BLaER1 treated with 17β-estradiol and CSF1 and Interleukin-3, amounts not matched to agents 10 nM and 100 nM (cell line): ENCODE measurements around the gene RPUSD3.

Experiments used
- H3K27ac ChIP-seq, 11 experiments: shearing (Covaris generic); formaldehyde crosslinking; 2 replicates each; pipeline ENCODE4 v1.8.1; 2022
- H3K27me3 ChIP-seq, 11 experiments: shearing (Covaris generic); formaldehyde crosslinking; 2 replicates each; pipeline ENCODE4 v1.8.1; 2022
- H3K36me3 ChIP-seq, 11 experiments: shearing (Covaris generic); formaldehyde crosslinking; 2 replicates each; pipeline ENCODE4 v1.8.1; 2022
- H3K4me1 ChIP-seq, 10 experiments: shearing (Covaris generic); formaldehyde crosslinking; 2 replicates each; pipeline ENCODE4 v1.8.1; 2022
- H3K4me2 ChIP-seq, 11 experiments: shearing (Covaris generic); formaldehyde crosslinking; 2 replicates each; pipeline ENCODE4 v1.8.1; 2022
- H3K4me3 ChIP-seq, 10 experiments: shearing (Covaris generic); formaldehyde crosslinking; 2 replicates each; pipeline ENCODE4 v1.8.1; 2022
- H3K9ac ChIP-seq, 11 experiments: shearing (Covaris generic); formaldehyde crosslinking; 2 replicates each; pipeline ENCODE4 v1.8.1; 2022
- H3K9me3 ChIP-seq, 11 experiments: shearing (Covaris generic); formaldehyde crosslinking; replicated peaks in 1 of 11; 2 replicates each; pipeline ENCODE4 v1.8.1; 2022
- H4K20me1 ChIP-seq, 11 experiments: shearing (Covaris generic); formaldehyde crosslinking; 2 replicates each; pipeline ENCODE4 v1.8.1; 2022
- Cebpa-rat ChIP-seq, 11 experiments: shearing (Covaris generic); IDR thresholded peaks; 2 replicates each; pipeline ENCODE4 v1.8.1; 2022

Gene RPUSD3

DNA sequence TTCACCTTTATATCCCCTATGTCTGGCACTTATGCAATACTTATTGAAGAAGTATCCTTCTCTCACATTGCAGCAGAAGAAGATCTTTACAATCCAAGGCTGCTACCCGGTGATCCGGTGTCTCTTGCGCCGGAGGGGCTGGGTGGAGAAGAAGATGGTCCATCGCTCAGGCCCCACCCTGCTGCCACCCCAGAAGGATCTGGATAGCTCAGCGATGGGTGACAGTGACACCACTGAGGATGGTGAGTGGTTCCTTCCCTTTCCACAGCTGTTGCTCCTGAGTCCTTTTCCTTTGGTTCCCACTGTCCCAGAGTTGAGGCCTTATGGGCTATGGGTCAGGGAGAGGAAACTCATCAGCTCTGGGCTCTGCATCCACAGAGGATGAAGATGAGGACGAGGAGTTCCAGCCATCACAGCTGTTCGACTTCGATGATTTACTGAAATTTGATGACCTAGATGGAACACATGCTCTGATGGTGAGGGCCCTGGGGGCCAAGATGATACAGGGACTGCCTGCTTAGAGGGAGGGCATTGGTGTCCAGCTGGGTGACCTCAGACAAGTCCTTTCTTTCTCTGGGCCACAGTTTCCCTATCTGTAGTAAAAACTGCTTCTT is 30.8 kb downstream of the RPUSD3 start:
- Histone ChIP-seq H3K9ac (no peak overlapping the region), H3K9me3 (no peaks in the 10 kb centered on the region), H4K20me1 (peaks cover 0 to 14% (median 4%) of the 10 kb centered on the region in 11 experiments; a peak in 5 of 22 replicates), H3K4me2 (no peak overlapping the region), H3K27me3 (no peaks in the 10 kb centered on the region), H3K4me3 (no peak overlapping the region), H3K4me1 (peaks cover 25 to 30% (median 27%) of the 10 kb centered on the region in 10 experiments), H3K36me3 (peaks cover under 1 to 48% (median 18%) of the 10 kb centered on the region in 11 experiments; a peak in 19 of 22 replicates), H3K27ac (no peak overlapping the region)
- TF ChIP-seq Cebpa-rat (IDR thresholded peaks at IDR 0.05): no peak

DNA sequence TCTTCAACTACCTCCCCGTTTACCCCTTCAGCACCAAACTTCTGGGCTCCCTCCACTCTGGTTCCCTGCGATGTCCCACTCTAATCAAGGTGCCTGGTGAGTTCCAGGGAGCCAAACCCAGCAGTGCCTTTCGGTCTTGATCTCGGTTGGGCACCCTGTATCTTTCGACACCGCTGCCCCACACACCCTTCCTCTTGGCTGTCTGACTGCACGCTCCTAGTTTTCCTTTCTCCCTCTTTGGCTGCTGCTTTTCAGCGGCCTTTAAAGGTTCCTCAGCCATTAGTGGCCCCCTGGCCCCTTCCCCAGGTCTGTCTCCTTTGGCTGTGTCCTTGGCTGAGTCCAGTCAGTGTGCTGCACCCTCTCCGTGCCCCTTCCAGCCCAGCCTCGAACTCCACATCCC is 33.0 kb downstream of the RPUSD3 start:
- no peaks in the 10 kb centered on the region for H3K27me3 ChIP-seq
- peaks cover 31 to 51% (median 44%) of the 10 kb centered on the region in 10 experiments for H3K4me1 ChIP-seq
- no peak for TF ChIP-seq Cebpa-rat (IDR thresholded peaks at IDR 0.05)
- H3K36me3 ChIP-seq: peaks cover 22 to 63% (median 38%) of the 10 kb centered on the region in 11 experiments
- peaks cover 0 to 36% (median 21%) of the 10 kb centered on the region in 11 experiments; a peak in 19 of 22 replicates for H4K20me1 ChIP-seq
- peak overlapping the region in 7 of 10 experiments; percentile 59 to 76 (median 68); a peak in 10 of 20 replicates for H3K4me3 ChIP-seq
- H3K4me2 ChIP-seq: peak overlapping the region; percentile 84 to 95 (median 91)
- H3K9ac ChIP-seq: peak overlapping the region in 10 of 11 experiments; percentile 78 to 92 (median 88); a peak in 19 of 22 replicates
- no peaks in the 10 kb centered on the region for H3K9me3 ChIP-seq
- H3K27ac ChIP-seq: peak overlapping the region in 3 of 11 experiments; percentile 71 to 91 (median 91); a peak in 3 of 22 replicates

DNA sequence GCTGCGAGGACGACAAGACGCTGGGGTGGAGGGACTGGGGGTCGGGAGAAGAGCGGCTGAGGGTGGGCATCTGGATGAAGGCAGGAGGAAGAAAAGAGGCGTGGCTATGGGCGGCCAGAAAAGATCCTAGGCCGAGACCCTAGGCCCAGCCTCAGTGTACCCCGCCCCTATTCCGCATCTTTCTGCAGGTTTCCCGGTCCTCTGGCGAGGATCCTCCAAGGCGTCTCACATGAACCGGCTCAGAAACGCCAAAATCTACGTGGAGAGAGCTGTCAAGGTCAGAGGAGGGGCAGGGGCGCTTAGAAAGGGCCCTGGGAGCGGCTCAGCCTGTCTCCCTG is 33.4 kb downstream of the RPUSD3 start:
- no peak for TF ChIP-seq Cebpa-rat (IDR thresholded peaks at IDR 0.05)
- Histone ChIP-seq H3K4me3 (peak overlapping the region; percentile 59 to 81 (median 69)), H3K4me1 (peaks cover 31 to 55% (median 44%) of the 10 kb centered on the region in 10 experiments), H4K20me1 (peaks cover 0 to 40% (median 25%) of the 10 kb centered on the region in 11 experiments; a peak in 19 of 22 replicates), H3K36me3 (peaks cover 26 to 63% (median 42%) of the 10 kb centered on the region in 11 experiments), H3K27me3 (no peaks in the 10 kb centered on the region), H3K27ac (peak overlapping the region; percentile 71 to 92 (median 88)), H3K4me2 (peak overlapping the region; percentile 84 to 95 (median 91)), H3K9ac (peak overlapping the region; percentile 78 to 92 (median 87)), H3K9me3 (no peaks in the 10 kb centered on the region)

DNA sequence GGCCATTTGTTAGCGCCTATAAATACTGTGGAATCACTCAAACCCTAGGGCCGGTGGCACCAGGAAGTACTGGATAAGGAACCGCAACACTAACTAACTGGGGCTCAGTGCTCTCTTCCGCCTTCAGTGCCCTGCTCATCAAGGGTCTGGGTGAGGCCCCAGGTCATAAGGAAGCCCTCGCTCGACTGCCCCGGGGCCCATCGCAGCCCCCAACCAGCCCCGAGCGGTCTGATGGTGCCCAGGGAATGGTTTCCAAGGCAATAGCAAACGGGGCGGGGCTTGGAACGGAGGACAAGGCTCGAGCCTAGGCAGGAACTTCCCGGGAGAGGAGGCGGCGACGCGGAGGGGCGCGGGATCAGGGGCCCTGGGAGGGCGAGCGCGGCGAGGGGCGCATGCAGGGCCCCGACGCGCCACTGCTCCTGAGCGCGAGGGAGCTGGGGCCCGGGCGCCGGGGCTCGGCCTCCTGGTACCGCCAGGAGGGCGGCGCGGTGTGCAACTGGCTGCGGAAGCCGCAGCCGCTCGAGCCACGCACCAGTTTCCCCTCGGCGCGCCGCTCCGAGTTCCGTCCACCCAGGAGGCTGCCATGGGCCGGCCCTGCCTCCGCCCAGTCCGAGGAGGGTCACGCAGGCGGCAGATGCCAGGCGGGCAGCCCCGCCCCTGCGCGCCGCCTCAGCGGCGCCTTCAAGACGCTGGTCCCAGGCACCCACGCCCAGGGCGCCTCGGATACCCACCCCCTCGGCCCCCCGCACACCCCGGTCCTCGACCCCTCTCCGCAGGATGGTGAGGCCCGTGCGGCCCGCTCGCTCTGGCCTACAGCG is 34.0 kb downstream of the RPUSD3 start, which contains the start of gene TTLL3:
Gene TTLL3 (plus strand): TSS at position 648 of the 818 bp plus-strand sequence. CDS start 400 bp downstream, outside the sequence.
- Histone ChIP-seq H3K9me3 (no peaks in the 10 kb centered on the region), H3K27ac (peak within 1 kb of the TSS; percentile 71 to 92 (median 88)), H3K27me3 (no peaks in the 10 kb centered on the region), H3K4me2 (peak within 1 kb of the TSS; percentile 84 to 95 (median 91)), H4K20me1 (peaks cover 0 to 46% (median 31%) of the 10 kb centered on the region in 11 experiments; a peak in 19 of 22 replicates), H3K4me1 (peaks cover 31 to 59% (median 44%) of the 10 kb centered on the region in 10 experiments), H3K9ac (peak within 1 kb of the TSS; percentile 78 to 92 (median 87)), H3K4me3 (peak within 1 kb of the TSS; percentile 59 to 81 (median 69)), H3K36me3 (peaks cover 32 to 66% (median 48%) of the 10 kb centered on the region in 11 experiments)
- TF ChIP-seq Cebpa-rat (IDR thresholded peaks at IDR 0.05): no peak

DNA sequence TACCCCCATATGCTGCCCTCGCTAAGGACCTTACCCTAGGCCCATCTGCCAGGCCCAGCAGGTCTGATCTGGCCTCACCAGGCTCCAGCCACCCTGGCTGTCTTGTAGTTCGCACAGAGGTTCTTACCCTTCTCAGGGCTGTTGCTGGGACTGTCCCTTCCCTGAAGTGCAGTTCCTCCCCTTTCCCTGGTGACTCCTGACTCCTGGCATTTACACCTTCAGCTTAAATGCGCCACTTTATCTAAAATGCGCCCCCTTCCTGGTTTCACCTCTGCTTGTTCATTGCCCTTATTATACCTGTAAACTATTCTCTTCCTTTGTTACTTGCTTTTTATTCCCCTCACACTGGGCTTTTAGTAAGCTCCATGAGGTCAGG is 34.6 kb downstream of the RPUSD3 start:
- Histone ChIP-seq H3K9ac (peak overlapping the region; percentile 78 to 92 (median 87)), H3K27me3 (no peaks in the 10 kb centered on the region), H3K27ac (peak overlapping the region; percentile 71 to 92 (median 88)), H3K36me3 (peaks cover 38 to 68% (median 54%) of the 10 kb centered on the region in 11 experiments), H3K9me3 (no peaks in the 10 kb centered on the region), H3K4me1 (peaks cover 31 to 63% (median 44%) of the 10 kb centered on the region in 10 experiments), H3K4me3 (peak overlapping the region; percentile 59 to 81 (median 69)), H4K20me1 (peaks cover 3 to 52% (median 37%) of the 10 kb centered on the region in 11 experiments; a peak in 19 of 22 replicates), H3K4me2 (peak overlapping the region; percentile 84 to 95 (median 91))
- TF ChIP-seq Cebpa-rat (IDR thresholded peaks at IDR 0.05): no peak

DNA sequence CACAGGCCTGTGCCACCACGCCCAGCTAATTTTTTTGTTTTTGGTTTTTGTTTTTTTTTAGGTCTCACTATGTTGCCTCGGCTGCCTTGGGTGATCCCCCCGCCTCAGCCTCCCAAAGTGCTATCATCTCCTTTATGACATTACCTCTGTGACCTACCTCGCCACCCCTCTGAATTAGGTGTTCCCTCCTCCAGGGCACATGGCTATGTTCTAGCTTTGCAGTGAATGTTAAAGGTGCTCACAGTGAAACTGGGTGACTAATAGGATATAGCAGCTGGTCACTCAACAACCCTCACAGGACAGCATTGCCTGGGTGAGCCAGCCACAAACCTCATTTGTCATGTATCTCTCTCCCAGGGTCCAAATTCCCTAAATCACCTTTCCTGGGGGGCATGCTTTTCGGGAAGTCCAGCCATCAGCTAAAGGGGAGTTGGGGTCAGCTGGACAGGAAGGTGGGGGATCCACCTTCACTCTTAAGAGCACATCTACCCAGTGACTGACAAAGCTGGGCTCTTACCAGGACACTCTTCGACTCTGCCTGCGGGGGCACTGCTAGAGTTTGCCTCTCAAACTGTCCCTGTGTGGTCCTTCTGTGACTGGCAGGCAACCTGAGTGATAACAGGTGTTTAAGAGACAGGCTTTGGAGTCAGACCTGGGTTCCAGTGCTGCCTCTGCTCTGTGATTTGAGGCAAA is 35.3 kb downstream of the RPUSD3 start:
- Histone ChIP-seq H3K4me2 (peak overlapping the region; percentile 84 to 95 (median 91)), H3K36me3 (peaks cover 45 to 69% (median 55%) of the 10 kb centered on the region in 11 experiments), H3K9ac (peak overlapping the region in 10 of 11 experiments; percentile 13 to 92 (median 68); a peak in 12 of 22 replicates), H3K9me3 (no peaks in the 10 kb centered on the region), H3K4me3 (0 out of 20 replicates have a peak overlapping the region, but pooled peaks of 1 of the 10 experiments have one; percentile 76), H3K27me3 (no peaks in the 10 kb centered on the region), H4K20me1 (peaks cover 3 to 59% (median 43%) of the 10 kb centered on the region in 11 experiments; a peak in 19 of 22 replicates), H3K4me1 (peaks cover 31 to 71% (median 44%) of the 10 kb centered on the region in 10 experiments), H3K27ac (peak overlapping the region in 9 of 11 experiments; percentile 29 to 92 (median 90); a peak in 17 of 22 replicates)
- no peak for TF ChIP-seq Cebpa-rat (IDR thresholded peaks at IDR 0.05)

DNA sequence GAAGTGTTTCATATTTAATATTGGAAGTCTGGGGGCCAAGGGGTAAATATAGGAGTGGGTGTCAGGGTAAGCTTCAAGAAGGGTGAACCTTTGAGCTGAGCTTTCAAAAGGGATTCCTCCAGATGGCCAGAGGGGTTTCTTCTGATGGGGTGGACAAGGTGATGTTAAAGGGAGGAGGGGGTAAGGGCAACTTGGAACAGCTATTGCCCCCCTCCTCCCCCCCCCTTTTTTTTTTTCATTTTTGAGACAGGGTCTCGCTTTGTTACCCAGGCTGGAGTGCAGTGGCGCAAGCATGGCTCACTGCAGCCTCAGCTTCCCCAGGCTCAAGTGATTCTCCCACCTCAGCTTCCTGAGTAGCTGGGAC is 35.8 kb downstream of the RPUSD3 start:
- Histone ChIP-seq H3K9me3 (no peaks in the 10 kb centered on the region), H4K20me1 (peaks cover 3 to 65% (median 48%) of the 10 kb centered on the region in 11 experiments; a peak in 19 of 22 replicates), H3K9ac (peak overlapping the region; percentile 0 to 92 (median 27); a peak in 11 of 22 replicates), H3K27ac (peak overlapping the region in 7 of 11 experiments; percentile 10 to 92 (median 88); a peak in 11 of 22 replicates), H3K27me3 (no peaks in the 10 kb centered on the region), H3K4me2 (peak overlapping the region; percentile 9 to 95 (median 90); a peak in 21 of 22 replicates), H3K4me1 (peaks cover 31 to 76% (median 44%) of the 10 kb centered on the region in 10 experiments), H3K36me3 (peaks cover 50 to 69% (median 55%) of the 10 kb centered on the region in 11 experiments), H3K4me3 (no peak overlapping the region)
- no peak for TF ChIP-seq Cebpa-rat (IDR thresholded peaks at IDR 0.05)
